HAP-1 (cell line): Measurements from ENCODE around the gene PACRG.

Experiments used
- DNase-seq, 2 experiments: peaks; one replicate each; pipeline ENCODE4 v3.0.0-alpha.2; 2016 to 2020; ENCODE audit warnings: low spot score in 2 of 2
- H3K27me3 ChIP-seq: fragments of 250-450 bp; sonication (Bioruptor Pico); 2 replicates; pipeline ENCODE4 v1.5.1; 2020; ENCODE audit warnings: low read depth, mild to moderate bottlenecking, moderate library complexity
- H3K36me3 ChIP-seq: fragments of 250-450 bp; sonication (Bioruptor Pico); replicated peaks from 2 replicates; pipeline ENCODE4 v1.5.1; 2020; ENCODE audit warnings: mild to moderate bottlenecking
- H3K4me1 ChIP-seq: fragments of 250-450 bp; sonication (Bioruptor Pico); 2 replicates; pipeline ENCODE4 v1.5.1; 2020; ENCODE audit warnings: mild to moderate bottlenecking
- H3K4me3 ChIP-seq: fragments of 250-450 bp; sonication (Bioruptor Pico); 2 replicates; pipeline ENCODE4 v1.5.1; 2020; ENCODE audit warnings: mild to moderate bottlenecking, moderate library complexity
- H3K9me3 ChIP-seq: fragments of 250-450 bp; sonication (Bioruptor Pico); 2 replicates; pipeline ENCODE4 v1.5.1; 2020; ENCODE audit warnings: mild to moderate bottlenecking, moderate library complexity
- in situ Hi-C: fragments of 300-500 bp; cut with MboI; formaldehyde crosslinking; loops from 3 replicates; pipeline ENCODE4 v1.14.3; 2020; ENCODE audit warnings: low sequenced_read_pairs, inconsistent platforms, mixed read lengths

PACRG gene

DNA sequence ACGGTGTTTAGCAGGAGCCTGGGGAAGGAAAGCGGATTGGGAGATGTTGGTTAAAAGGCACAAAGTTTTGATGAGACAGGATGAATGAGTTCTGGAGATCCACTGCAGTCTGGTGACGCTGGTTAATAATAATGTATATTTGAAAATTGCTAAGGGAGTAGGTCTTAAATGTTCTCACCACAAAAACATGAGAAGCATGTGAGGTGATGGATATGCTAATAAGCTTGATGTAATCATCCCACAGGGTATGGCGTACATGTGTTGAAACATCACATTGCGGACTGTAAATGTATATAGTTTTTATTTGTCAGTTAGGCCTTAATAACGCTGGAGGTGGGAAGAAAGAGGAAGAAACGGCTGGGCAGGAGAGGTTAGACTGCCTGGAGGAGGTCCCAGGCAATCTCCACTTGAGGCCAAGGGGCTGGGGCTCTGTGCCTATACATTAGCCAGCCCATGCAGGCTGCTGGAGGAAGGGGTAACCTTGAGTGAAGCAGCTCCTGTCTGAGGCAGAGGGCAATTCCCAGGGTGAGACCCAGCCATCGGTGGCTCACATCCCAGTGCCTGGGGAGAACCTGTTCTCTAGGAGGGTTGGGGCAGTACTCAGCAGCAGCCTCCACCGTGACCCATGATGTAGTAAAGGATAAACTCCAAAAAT, 498.5 kb downstream of the PACRG start:
- H3K4me3 ChIP-seq = no peak overlapping the region
- DNase-seq = no peak
- H3K9me3 ChIP-seq = no peaks in the 10 kb centered on the region
- H3K27me3 ChIP-seq = no peaks in the 10 kb centered on the region
- no peaks in the 10 kb centered on the region for H3K36me3 ChIP-seq
- in situ Hi-C loops = no loop called here
- H3K4me1 ChIP-seq = no peaks in the 10 kb centered on the region

DNA sequence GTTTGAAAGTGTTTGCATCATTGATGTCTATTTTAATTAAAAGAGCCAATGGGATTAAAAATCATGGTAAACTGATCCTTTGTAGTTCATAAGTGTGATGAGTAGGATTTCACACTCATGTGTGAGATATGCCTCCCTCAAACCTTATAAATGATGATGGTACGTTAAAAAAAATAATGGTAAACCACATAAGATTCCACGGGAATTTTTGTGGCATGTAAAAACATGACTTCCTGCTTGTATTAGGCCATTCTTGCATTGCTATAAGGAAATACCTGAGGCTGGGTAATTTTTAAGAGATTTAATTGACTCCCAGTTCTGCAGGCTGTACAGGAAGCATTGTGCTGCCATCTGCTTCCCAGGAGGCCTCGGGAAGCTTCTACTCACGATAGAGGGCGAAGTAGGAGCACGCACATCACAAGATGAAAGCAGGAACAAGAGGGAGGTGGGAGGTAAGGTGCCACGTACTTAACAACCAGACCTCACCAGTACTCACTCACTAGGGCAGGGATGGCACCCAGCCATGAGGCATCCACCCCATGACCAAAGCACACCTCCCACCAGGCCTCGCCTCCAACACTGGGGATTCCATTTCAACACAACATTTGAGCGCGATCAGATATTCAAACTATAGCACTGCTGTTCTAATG, 499.2 kb downstream of the PACRG start:
- Histone ChIP-seq H3K36me3 (no peaks in the 10 kb centered on the region), H3K27me3 (no peaks in the 10 kb centered on the region), H3K4me1 (no peaks in the 10 kb centered on the region), H3K4me3 (no peak overlapping the region), H3K9me3 (no peaks in the 10 kb centered on the region)
- in situ Hi-C loops = no loop called here
- no peak for DNase-seq

DNA sequence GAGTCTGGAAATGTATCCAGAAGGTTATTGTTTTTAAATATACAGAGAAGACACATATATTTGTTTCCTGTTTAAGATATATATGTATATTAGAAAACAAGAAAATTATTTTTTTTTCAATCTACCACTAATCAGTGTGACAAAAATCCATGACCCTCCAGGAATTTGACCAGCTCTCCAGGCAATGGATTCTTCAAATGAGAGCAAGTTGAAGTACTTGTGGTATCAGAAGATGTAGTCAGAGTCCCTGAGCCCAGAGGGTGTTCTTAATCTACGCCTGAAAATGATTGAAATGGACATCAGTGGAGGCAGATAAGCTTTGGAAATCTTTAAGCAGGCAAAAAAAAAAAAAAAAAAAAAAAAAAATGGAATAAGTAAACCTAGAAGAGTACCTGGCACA, 500.3 kb downstream of the PACRG start:
- no peak overlapping the region for H3K4me3 ChIP-seq
- DNase-seq = no peak
- H3K36me3 ChIP-seq = no peaks in the 10 kb centered on the region
- H3K9me3 ChIP-seq = no peaks in the 10 kb centered on the region
- no peaks in the 10 kb centered on the region for H3K4me1 ChIP-seq
- no peaks in the 10 kb centered on the region for H3K27me3 ChIP-seq
- in situ Hi-C loops = no loop called here

DNA sequence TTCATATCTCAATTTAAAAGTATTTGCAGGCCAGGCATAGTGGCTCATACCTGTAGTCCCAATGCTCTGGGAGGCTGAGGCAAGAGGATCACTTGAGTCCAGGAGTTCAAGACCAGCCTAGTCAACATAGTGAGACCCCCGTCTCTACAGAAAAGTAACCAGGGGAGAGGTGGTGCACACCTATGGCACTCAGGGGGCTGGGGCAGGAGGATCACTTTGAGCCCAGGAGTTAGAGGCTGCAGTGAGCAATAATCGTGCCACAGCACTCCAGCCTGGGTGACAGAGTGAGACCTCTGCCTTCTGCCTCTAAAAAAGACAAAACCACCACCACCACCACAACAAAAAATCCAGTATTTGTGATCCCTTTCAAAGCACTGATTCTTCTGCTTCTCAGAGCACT, 501.3 kb downstream of the PACRG start:
- Histone ChIP-seq H3K4me3 (no peak overlapping the region), H3K36me3 (no peaks in the 10 kb centered on the region), H3K4me1 (no peaks in the 10 kb centered on the region), H3K9me3 (no peaks in the 10 kb centered on the region), H3K27me3 (no peaks in the 10 kb centered on the region)
- in situ Hi-C loops = no loop called here
- no peak for DNase-seq

DNA sequence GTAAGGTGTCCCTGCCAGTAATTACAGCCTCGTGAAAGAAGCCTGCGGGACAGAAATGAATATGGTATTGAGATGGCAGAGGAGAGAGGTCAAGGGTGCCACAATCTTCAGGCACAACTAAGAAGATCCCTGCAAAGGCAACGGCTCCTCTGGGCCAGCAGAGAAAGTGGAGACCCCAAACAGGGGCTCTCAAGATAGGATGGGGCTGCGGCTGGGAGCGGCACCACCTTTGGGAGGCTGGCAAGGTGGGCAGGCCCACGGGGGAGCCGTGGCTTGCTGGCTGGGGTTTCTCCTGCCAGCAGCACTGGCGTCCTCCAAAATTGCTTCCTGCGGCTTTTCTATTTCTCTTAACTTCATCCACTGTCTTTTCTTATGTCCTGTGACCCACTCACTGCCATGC, 503.1 kb downstream of the PACRG start:
- Histone ChIP-seq H3K4me1 (no peaks in the 10 kb centered on the region), H3K4me3 (no peak overlapping the region), H3K36me3 (no peaks in the 10 kb centered on the region), H3K27me3 (no peaks in the 10 kb centered on the region), H3K9me3 (no peaks in the 10 kb centered on the region)
- in situ Hi-C loops = no loop called here
- no peak for DNase-seq

DNA sequence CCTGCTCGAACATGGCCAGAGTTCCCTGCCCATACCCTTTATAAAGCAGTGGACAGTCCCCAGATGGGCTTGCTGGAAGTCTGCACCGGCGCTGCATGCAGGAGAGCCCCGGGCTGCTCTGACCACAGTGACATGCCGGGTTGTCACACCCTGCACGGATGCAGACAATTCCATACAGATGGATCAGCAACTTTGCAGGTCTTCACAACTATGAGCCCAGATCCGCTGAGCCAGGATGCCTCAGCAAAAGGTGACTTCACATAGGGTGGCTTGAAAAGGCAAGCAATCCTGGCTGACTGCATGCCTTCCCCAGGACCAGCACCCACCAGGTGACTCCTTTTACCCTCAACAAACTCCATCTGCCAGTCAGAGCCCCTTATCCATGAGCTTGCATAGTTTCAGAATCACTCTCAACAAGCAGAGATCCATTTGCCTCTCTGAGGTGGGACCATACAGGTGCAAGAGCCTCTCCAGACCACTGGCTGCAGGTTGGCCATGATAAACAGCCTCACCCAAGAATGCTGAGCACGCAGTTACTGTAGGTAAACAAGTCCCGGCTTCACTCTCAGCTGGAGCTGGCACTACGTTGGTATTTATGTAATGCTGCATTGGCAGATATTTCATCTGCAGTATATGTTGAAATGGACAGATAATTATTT, 503.7 kb downstream of the PACRG start:
- Histone ChIP-seq H3K4me3 (no peak overlapping the region), H3K36me3 (no peaks in the 10 kb centered on the region), H3K9me3 (no peaks in the 10 kb centered on the region), H3K27me3 (no peaks in the 10 kb centered on the region), H3K4me1 (no peaks in the 10 kb centered on the region)
- no peak for DNase-seq
- in situ Hi-C loops = no loop called here

DNA sequence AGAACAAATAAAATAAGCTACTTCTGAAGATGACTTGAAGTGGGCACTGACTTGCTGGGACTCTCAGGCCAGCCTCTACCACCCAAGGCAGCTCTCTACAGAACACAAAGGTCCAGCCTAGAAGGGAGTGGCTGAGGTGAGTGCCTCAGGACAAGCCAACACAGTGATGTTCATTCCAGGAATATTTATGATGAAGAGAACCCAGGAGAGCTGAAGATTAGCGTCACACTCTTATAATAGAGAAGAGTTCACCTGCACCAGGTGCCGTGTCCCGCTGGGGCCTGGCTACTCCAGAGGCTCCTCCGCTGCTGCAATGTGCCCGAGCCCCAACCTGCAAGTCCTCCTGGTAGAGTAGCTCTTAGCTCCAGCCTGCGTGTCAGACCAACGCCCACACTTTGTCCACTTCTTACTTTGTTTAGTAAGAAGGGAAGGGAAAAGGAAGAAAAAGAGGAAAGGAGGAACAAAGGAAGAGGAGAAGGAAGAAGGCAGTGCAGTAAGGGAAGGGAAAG, 504.3 kb downstream of the PACRG start:
- H3K4me3 ChIP-seq = no peak overlapping the region
- in situ Hi-C loops = no loop called here
- H3K4me1 ChIP-seq = no peaks in the 10 kb centered on the region
- no peak for DNase-seq
- H3K36me3 ChIP-seq = no peaks in the 10 kb centered on the region
- no peaks in the 10 kb centered on the region for H3K9me3 ChIP-seq
- no peaks in the 10 kb centered on the region for H3K27me3 ChIP-seq

DNA sequence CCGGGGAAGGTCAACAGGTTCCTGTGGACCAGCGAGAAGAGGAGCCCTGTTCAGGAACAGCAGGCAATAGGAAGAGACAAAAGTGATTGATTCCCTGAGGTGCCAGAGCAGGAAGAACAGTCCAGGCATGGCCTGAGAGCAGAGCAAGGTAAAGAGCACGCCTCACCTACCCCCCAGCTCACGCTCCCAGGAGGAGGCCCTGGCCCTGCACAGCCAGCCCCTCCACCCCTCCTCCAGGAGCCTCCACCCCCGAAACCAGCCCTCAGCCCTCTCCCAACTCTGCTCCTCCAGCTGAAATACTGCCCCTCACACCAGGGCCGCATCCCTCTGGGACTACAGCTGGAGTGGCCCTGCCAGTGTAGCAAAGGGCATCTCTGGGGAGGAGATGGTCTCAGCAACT, 504.9 kb downstream of the PACRG start:
- H3K9me3 ChIP-seq = no peaks in the 10 kb centered on the region
- DNase-seq = no peak
- no peak overlapping the region for H3K4me3 ChIP-seq
- H3K4me1 ChIP-seq = no peaks in the 10 kb centered on the region
- in situ Hi-C loops = no loop called here
- H3K27me3 ChIP-seq = no peaks in the 10 kb centered on the region
- H3K36me3 ChIP-seq = no peaks in the 10 kb centered on the region

DNA sequence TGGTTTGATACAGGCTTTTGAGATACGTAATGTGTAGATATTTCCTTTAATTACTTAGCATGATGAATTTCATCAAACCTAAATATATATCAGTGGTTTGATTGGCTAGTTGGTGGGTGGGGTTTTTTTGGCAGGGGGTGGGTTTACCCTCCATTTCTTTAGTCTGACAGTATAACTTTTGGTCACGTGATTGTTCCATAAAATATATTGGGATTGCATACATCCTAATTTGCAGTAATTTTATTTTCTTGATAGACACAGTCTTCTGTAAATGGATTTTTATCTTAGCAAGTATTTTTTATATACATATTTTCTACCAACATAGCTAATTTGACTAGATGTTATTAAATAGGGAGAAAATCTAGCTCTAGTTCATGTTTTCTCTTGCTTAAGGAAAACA, 509.3 kb downstream of the PACRG start:
- no peak overlapping the region for H3K4me3 ChIP-seq
- in situ Hi-C loops = no loop called here

DNA sequence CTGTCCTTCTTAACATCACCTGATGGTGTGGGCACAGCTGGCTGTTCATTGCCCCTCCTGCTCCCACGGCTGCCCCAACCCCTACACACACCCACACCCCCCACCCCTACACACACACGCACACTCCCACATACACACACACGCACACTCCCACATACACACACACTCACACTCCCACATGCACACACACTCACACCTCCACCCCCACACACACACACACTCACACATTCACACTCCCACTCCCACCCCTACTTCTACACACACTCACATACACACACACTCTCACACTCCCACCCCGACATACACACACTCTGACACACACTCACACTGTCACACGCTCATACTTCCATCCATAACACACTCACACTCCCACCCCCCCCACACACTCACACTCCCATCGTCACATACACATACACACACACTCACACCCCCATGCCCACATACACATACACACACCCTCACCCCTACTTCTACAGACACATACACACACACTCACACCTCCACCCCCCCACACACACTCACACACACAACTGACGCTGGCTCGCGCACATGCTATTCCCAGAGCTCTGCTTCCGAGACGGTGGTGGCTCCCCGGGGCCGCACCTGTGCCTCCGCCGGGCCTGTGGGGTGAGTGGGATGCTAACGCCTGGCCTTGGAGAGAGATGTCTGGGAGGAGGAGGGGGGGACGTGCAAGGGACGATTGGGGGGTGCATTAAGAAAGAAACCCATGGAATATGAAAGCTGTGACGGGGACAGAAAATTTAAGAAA, 512.0 kb downstream of the PACRG start:
- Histone ChIP-seq H3K27me3 (no peaks in the 10 kb centered on the region), H3K36me3 (no peaks in the 10 kb centered on the region), H3K4me1 (peaks cover 12% of the 10 kb centered on the region), H3K9me3 (no peaks in the 10 kb centered on the region), H3K4me3 (no peak overlapping the region)
- in situ Hi-C loops = no loop called here
- DNase-seq = no peak

More for the DNA sequence above, 509.3 kb downstream of the PACRG start:
- no peaks in the 10 kb centered on the region for H3K9me3 ChIP-seq
- no peaks in the 10 kb centered on the region for H3K36me3 ChIP-seq
- DNase-seq = no peak
- no peaks in the 10 kb centered on the region for H3K27me3 ChIP-seq
- no peaks in the 10 kb centered on the region for H3K4me1 ChIP-seq

DNA sequence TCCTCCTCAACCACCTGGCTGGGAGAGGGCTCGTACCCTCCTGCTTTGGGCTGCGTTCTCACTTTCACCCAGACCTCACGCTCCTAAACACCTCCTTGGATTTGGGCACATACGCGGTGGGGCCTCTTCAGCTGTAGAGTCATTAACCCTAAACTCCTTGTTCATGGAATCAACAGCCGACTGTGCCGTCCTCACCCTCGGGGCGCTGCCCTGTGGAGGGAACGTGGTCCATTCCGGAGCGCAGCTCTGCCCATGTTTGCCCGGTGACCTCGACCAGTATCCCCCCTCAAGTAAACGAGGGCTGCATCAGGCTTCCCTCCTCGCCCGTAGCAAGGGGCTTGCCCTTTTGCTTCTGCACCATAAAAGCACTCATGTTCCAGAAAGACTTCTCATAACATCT, 512.8 kb downstream of the PACRG start:
- H3K4me3 ChIP-seq = no peak overlapping the region
- no peaks in the 10 kb centered on the region for H3K9me3 ChIP-seq
- peaks cover 15% of the 10 kb centered on the region for H3K4me1 ChIP-seq
- H3K36me3 ChIP-seq = no peaks in the 10 kb centered on the region
- no peaks in the 10 kb centered on the region for H3K27me3 ChIP-seq
- DNase-seq = no peak
- in situ Hi-C loops = no loop called here

DNA sequence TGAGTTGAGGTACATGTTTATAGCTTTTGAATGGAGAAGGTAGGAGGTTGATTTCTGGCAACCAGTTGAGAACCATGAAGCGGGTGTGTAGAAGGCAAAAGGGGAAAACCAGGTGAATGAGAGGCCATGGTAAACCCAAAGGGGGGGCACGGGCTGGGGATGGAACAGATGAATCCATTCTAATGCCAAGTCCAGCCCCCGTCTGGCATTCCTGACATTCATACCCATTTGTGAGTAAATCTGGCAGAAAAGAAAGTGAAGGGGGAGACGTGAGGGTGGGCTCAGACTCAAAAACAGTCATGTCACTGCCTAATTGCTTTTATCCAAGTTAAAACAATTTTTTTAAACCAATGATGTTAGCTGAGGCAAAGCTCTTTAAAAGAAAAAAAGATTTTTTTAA, 513.9 kb downstream of the PACRG start:
- DNase-seq = no peak
- Histone ChIP-seq H3K9me3 (no peaks in the 10 kb centered on the region), H3K36me3 (no peaks in the 10 kb centered on the region), H3K27me3 (no peaks in the 10 kb centered on the region), H3K4me3 (no peak overlapping the region), H3K4me1 (peaks cover 16% of the 10 kb centered on the region)
- in situ Hi-C loops = no loop called here

DNA sequence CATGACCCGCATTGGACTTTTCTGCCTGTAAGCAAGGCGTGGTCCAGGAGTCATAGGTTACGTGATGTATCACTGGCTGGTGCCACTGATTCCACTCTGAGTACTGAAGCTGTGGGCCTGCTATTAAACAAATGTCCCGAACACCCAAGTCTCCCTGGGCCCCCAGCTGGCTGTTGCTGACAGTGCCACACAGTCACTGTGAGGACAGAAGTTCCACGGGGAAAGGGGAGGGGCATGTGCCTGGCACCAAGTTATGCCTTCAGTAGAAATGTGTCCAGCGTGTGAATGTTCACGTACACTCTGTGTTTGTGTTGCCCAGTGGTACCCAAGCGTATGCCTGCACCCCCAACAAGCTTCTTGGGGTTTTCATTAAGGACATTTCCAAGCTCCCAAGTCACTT, 515.3 kb downstream of the PACRG start:
- no peaks in the 10 kb centered on the region for H3K36me3 ChIP-seq
- no peak overlapping the region for H3K4me3 ChIP-seq
- no peak for DNase-seq
- in situ Hi-C loops = no loop called here
- no peaks in the 10 kb centered on the region for H3K9me3 ChIP-seq
- H3K4me1 ChIP-seq = peaks cover 20% of the 10 kb centered on the region
- H3K27me3 ChIP-seq = no peaks in the 10 kb centered on the region
